GM12874 (cell line): ENCODE data around the gene EHD4.

ENCODE experiments used
- CTCF ChIP-seq: IDR thresholded peaks from 2 replicates; pipeline ENCODE4 v1.5.1; 2011; ENCODE audit warnings: low read depth, mild to moderate bottlenecking, control low read depth, low read length, moderate library complexity; ENCODE audit not compliant: insufficient read depth

EHD4 gene

GRCh38 chr15:42002333-42002732, 30.0 kb upstream of the EHD4 start:
- TF ChIP-seq CTCF: no peak

GRCh38 chr15:42001236-42001635, 28.9 kb upstream of the EHD4 start:
- no peak for TF ChIP-seq CTCF

- no peak for TF ChIP-seq CTCF
Measured at GRCh38 chr15:41999290-42000285, 27.2 kb upstream of the EHD4 start.

- TF ChIP-seq CTCF: no peak
Measured at GRCh38 chr15:41997845-41998244, 25.5 kb upstream of the EHD4 start.

- no peak for TF ChIP-seq CTCF
Measured at GRCh38 chr15:41996921-41997592, 24.7 kb upstream of the EHD4 start.

- TF ChIP-seq CTCF: no peak
Measured at GRCh38 chr15:41996376-41996775, 24.0 kb upstream of the EHD4 start.

- TF ChIP-seq CTCF: no peak
Measured at GRCh38 chr15:41995476-41995855, 23.1 kb upstream of the EHD4 start.
